Measurements from ENCODE around the gene FADS3.

Gene FADS3, protein sequence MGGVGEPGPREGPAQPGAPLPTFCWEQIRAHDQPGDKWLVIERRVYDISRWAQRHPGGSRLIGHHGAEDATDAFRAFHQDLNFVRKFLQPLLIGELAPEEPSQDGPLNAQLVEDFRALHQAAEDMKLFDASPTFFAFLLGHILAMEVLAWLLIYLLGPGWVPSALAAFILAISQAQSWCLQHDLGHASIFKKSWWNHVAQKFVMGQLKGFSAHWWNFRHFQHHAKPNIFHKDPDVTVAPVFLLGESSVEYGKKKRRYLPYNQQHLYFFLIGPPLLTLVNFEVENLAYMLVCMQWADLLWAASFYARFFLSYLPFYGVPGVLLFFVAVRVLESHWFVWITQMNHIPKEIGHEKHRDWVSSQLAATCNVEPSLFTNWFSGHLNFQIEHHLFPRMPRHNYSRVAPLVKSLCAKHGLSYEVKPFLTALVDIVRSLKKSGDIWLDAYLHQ

DNA sequence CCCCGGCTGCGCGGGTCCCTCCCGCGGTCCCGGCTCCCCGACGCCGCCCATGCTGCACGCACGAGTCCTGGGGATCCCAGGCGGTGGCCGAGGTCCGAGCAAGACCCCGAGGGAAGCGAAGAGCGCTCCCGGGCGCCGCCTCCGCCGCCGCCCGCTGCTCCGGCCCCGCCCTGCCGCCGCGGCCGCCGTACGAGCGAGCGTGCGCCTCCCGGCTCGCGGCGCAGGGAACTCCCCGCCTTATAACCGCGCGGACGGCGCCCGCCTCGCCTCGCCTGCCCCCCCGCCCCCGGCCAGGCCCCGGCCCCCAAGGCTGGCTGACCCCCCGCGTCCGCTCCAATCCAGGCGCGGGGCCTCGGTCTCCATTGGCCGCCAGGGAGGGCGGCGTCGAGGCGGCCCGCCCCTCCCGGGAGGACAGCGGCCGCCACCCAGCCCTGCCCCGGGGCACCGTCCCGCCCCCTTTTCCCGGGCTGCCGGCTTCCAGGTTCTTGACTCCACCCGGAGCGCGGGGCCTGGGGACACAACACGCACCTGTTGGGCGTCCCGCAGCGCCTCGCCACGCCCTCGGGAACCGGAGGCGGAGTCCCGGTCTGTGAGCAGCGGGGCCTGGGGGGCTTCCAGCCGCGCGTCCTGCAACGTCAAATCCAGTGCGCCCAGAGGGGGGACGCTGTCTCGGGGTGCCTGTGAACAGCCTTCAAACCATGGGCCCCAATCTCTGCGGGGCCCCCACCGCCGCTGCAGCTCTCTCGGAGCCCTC lies at the start of gene FADS3:
TSS of gene FADS3 (minus strand) at position 215 of the 754 bp plus-strand sequence. CDS start at position 51, 164 bp downstream.
- no peak for DNase-seq

DNA sequence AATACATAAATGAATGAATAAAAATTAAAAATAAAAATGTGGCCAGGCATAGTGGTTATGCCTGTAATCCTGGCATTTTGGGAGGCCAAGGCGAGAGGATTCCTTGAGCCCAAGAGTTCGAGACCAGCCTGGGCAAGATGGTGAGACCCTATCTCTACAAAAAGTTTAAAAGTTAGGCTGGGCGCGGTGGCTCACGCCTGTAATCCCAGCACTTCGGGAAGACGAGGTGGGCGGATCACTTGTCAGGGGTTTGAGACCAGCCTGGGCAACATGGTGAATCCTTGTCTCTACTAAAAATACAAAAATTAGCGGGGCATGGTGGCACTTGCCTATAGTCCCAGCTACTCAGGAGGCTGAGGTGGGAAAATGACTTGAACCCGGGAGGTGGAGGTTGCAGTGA lies 49.1 kb upstream of the FADS3 start:
- no peak for DNase-seq

DNA sequence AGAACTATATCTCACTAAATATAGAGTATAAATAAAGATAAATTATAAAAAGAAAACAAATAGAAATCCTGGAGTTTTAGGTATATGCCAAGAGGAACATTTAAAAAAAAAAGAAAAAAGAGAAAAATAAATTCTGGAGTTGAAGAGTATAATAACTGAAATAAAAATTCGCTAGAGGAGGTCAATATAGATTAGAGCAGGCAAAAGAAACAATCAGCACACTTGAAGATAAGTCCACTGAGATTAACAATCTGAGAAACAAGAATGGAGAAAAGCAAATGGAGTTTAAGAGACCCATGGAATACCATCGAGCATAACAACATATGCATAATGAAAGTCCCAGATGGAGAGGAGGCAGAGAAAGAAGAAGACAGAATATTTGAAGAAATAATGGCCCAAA lies 44.5 kb upstream of the FADS3 start:
- no peak for DNase-seq

DNA sequence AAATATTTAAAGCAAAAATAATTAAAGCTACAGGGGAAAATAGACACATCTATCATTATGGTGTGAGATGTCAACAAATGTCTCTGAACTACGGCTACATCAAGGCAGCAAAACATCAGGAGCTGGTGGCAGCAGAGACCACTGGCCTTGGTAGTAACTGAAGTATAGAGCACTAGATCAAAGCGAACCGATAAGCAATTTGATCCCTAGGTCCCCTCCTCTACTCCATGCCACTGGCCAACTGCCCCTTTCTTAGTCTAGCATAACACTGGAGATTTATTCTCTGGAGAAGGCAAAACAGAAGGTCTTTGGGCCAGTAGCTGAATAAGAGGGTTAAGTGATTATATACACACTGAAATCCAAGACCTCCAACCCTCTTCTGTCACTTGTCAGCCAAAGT lies 39.6 kb upstream of the FADS3 start:
- DNase-seq, result no peak

DNA sequence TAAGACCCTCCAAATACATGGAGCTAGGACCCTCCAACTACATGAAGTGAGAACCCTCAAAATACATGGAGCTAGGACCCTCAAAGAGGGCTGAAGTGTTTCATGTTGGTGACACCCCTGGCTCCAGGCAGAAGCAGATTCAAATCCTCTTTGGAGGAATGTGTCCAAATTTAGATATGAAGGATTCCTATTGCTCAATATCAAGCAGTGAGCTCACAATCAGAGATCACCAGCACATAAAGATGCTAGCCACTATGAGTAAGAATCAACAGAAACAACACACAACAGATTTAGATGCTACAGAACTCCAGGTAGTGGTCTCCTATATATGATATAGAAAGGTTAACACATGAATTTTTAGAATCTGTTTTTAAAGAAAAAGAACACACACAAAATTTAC lies 37.3 kb upstream of the FADS3 start:
- DNase-seq, result no peak

DNA sequence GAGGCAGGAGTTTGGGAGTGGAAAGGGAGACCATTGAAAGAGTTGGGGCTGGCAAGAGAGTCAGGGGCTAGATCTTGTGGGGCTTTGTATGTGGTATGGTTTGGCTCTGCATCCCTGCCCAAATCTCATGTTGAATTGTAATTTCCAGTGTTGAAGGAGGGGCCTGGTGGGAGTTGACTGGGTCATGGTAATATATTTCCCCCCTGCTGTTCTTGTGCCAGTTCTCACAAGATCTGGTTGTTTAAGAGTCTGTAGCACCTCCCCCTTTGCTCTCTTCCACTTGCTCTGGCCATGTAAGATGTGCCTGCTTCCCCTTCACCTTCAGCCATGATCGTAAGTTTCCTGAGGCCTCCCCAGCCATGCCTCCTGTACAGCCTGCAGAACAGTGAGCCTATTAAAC lies 36.2 kb upstream of the FADS3 start:
- DNase-seq, result no peak

DNA sequence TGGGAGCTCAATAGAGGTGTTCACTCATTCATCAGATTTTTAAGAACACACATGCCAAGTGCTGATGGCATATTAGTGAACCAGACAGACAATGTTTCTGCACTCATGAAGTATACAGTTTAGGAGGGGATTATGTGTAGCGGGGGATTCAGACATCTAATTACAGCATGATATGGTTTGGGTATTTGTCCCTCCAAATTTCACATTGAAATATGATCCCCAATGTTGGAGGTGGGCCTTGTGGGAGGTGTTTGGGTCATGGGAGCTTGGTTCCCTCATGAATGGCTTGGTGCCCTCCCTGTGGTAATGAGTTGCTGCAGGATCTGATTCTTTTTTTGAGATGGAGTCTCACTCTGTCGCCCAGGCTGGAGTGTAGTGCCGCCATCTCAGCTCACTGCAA lies 34.9 kb upstream of the FADS3 start:
- no peak for DNase-seq

DNA sequence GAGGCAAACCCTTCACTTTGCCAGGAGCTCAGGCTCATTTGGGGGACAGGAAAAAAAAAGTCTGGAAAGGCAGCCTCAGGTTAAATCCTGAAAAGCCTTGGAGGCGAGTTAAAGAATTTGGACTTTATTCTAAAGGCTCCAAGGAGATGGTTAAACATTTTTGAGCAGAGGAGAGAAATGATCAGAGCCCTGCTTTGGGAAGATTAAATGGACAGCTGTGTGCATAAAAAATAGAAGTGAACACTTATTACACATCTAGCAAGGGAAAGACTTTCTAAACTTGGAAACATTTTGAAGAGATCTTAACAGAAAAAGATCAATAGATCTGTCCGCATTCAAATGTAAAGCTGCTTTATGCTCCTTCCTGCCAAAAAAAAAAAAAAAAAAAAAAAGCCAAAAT lies 34.4 kb upstream of the FADS3 start:
- DNase-seq, result no peak

DNA sequence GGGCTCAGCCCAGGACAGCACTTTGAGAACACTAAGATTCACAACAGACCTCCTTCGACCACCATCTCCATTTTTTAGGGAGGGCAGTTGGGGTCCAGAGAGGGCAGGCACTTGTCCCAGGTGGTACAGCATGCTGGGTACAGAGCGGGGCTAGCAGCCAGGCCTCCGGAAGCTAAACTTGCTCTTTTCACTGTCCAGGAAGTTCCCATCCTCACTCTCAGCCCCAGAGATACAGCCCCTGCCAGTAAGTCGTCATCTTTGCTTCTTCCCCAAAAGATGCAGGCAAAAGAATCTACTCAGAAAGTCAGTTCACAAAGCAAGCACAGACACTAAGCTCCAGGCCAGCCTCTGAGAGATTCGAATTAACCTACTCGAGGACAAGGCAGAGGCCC lies 32.7 kb upstream of the FADS3 start:
- no peak for DNase-seq

DNA sequence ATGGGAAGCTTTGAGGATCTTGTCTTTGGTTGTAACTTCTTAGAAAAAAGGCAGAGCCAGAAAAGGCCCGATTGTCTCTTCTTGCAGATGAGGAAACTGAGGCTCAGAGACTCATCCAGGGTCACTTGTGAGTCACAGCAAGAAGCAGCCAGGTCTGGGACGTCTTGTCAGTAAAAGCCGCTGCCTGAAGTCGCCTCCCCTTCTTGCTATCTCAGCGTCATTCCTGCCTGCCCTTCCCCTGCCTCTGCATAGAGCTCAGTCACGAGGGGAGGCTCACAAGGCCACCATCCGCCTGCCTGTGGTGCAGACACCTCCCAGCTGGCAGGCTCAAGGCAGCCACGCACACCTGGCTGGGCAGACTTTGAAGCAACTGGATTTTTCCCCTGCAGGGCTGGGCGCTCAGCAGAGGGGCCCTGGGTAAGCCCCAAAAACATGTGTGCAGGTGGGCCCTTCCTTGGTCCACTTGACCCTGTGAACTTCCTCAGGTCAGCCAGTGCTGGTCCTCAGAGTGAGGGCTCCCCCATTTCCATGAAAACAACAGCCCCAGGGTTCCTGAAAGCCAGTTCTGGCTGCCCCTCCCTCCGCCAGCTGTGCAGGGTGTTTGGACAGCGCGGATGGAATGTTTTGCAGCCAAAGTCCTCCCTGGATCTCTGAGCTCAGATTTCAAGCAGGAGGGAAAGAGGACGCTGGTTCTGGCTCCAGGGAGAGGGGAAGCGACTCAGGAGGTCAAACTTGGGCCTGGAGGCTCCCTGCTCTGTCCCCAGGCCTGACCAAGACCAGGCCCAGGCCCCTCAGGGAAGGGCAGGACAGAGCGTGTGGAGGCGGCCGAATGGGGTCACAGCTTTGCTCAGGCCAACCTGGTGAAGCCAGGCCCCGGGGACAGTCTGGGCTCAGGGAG lies 32.1 kb upstream of the FADS3 start:
- no peak for DNase-seq

DNA sequence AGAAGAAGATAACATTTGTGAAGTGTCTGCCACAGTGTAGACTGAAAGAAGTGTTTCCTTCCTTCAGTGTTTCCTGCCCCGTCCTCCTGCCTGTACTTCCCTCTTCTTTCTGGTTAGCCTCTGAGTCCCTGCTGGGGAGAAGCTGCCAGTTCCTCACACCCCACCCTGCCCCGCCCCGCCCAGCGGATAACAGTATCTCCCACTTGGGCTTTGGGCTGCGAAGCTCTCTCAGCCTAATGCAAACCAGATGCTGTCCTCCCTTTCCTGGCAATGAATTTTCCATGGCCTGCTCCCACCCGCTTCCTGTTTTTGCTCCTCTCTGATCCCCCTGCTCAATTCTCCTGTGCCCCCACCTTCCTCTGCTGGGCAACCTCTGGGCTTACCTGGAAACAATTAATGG lies 31.2 kb upstream of the FADS3 start:
- no peak for DNase-seq

DNA sequence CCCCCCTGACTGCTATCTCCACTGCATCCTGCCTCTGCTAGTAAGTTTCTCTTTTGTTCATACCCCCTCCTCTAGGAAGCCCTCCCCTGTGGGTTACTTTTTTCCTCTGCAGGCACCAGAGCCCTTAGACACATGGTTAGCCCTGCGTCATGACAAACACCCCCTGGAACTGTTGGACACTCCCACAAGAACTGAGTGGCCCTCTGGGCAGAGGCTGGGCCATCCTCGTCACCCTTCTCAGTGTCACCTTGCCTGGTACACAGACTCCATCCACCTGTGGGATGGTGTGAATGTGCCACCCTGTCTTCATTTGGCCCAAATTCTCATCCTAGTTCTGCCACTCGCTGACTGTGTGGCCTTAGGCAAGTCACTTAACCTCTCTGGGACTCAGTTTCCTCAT lies 30.1 kb upstream of the FADS3 start:
- DNase-seq, result no peak

DNA sequence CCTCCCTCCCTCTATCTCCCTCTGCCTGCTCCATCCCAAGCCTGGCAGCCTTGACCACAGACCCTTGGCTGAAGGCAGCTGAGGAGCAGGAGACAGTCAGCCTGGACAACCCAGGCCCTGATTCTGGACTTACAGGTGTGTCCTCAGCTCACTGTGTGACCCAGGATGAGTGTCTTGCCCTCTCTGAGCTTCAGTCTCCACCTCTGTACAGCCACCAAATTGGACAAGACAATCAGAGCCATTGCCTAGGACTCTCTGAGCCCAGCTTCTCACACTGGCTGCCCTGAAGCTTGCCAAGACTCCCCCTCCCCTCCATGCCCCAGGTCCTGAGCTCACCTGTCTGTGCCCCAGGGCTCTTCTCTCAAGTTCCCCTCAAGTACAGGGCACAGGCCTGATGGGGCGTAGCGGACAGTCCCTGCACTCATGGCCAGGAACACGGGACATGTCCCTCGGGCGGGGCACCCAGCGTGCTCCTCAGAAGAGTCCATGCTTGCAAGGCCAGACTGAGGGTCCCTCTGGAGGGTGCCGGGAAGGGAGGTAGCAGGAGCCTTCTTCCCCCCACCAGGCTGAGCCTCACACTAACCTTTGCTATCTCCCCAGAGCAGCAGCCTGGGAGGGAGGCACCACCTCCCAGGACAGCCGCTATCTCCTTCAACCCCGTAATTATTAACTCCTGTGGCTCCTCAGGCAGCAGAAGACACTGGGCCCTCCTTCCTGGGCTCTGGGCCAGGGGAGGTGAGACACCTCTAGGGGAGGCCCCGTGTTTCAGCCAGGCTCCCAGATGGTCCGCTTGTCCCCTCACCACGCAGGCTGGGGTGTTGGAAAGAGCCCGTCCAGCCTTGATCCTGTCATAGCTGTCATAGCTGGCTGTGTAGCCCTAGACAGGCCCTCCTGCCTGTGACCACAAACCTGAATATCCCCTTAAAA lies 28.6 kb upstream of the FADS3 start:
- DNase-seq, result no peak

DNA sequence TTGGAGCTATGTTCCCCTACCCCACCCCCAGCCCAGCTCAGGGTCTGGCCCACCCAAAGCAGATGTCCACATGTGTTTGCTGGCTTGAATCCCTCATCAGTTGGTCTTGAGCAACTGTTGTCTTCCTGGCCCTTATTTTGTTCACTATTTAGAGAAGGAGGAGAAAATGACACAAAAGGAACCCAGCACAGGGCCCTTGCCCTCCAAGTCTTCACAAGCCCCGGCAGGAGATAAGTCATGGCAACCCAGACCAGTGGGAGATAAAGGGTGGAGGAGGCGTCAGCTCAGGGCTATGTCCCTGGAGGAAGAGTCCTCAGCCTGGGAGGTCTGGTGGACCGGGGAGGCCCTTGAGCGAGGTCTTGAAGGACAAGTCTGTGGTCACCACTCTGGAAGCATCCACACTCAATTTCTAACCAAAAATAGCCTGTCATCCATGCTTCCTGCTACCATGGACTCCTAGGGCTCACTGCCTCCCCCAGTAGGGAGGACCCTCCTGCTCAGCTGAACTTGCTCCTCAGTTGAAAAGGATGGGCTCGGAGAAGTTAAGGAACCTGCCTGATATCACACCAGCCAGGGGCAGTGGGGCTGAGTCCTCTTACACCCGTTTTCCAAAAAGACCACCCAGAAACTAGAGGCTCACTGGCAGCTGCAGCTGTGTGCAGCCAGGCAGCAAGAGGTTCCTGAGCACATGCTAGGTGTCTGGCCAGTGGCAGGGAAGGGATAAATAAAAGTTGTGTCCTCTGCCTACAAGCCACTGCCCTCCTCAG lies 27.8 kb upstream of the FADS3 start:
- no peak for DNase-seq

DNA sequence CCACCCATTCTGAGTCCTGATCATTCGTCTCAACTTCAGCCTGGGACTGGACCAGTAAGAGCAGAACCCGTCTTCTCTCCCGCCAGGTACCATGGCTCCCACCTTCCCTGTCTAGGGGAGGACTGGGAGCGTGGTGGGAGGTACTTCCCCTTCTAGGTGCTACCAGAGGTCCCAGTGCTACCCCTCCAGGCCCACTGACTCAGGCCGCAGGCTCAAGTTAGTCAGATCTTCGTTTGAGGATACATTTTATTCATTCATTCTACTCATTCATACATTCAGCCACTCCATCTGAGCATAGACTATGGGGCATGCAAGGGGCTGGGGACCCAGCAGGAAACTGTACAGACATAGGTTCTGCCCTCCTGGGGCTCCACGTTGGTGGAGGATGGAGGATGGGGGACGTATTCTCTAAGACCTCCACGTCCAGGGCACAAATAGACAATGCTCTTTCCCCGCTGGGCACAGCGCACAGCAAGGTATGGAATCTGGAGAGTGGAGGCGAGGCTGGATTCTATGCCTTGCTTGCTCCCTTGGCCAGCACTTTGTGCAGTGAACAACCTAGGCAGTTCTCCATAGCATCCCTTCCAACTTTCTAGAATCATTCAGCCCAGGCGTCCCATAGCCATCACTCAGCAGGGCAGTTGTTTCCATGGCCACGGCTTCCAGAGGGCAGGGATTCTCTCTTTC lies 27.0 kb upstream of the FADS3 start:
- DNase-seq, result no peak

DNA sequence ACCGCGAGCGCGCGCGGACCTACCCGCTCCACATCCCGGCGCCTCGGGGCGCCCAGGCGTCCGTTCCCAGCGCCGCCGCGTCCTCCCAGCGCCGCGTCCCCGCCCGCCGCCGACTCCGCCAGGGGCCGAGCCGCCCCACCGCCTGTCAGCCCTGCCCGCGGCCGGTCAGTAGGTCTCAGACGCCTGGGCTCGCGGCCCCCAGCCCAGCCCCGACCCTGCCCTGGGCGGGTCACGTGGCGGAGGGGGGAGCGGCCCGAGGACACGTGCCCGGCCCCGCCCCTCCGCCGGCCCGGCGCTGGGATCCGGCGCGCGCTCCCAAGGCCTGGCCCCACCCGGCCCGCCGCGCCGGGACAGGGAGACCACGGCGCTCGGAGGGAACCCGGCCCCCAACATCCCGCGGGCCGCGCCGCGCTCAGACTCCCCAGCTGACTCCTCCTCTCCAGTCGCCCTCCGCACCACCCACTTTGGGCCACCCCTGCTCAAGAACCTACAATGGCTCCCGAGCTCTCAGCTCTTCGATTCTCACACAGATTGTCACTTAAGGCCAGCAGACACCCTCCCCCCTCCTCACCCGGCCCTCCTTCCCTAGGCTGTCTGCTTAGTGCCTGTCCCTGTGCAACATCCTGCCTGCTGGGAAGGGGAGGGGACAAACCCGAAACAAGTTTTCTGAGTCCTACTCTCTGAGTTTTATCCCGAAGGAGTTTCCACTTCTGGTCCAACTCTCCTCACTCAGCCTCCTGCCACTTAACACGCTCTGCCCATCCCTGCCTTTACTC lies 26.2 kb upstream of the FADS3 start, which contains the start of gene RAB3IL1:
TSS of gene RAB3IL1 (minus strand) at position 233 of the 776 bp plus-strand sequence. CDS start at position 34, 199 bp downstream.
- DNase-seq, result no peak

DNA sequence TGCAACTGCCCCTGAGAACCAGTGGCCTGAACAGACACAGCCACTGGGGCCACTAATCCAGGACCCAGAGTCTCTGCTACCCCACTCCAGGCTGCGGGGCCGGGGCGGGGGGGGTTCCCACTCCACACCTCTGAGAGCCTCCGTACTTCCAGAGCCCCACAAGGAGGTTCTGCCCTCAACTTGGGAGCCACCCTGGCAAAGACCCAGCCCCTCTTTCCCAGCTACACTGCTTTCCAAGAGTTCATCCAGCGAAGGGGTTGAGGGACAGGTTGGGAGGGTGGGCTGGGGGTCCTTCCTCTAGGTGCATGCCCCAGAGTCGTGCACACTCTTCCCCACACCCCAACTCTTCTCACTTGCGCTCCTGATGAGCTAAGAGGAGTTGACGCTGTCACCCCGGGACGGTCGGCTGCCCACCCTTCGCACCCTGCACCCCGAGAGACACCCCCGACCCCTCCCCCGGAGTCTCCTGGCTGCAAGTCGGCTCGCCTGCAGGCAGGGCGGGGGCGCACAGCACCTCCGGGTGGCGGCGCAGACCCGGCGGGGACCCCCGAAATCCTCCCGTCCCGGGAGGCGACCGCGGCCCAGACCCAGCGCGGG lies 25.5 kb upstream of the FADS3 start:
- DNase-seq, result no peak

DNA sequence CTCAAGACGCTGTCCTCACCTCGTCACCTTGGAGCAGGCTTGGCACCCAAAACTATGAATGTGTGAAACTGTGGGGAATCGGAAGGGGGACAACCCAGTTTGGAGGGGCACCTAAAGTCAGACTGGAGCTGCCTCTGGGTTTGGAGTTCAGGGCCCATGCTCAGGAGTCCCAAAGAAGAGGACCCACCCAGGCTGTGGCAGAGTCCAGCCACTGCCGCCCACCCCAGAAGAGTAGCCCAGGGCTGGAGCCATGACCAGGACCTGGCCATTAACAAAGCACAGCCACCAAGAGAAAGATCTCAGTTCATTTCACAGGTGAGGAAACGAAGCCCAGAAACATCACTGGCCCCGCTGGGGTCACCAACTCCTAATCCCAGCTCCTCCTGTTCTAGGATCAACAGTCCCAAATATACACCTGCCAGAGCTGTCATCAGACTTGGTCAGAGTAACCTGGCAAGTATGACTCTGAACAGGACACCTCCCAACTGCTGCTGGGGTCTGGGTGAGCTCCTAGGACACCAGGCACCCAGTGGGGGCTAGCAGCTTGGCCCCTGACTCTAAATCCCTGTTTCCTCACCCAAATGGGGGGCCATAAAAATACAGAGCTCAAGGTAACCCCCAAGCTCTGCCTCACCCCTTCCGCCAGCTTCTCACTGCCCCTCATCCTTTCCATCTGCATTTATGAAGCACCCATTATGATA lies 23.3 kb upstream of the FADS3 start:
- no peak for DNase-seq

Measured in DMS 273 treated with DMSO at 0.1 percent for 48 hours (cell line).